SK-N-MC (cell line): ENCODE data around the gene INSIG1.

Source experiments
- EZH2 ChIP-seq: fragments of 200-600 bp; sonication (generic); IDR thresholded peaks from one replicate; pipeline ENCODE4 v1.6.1; 2017; ENCODE audit warnings: antibody characterized with exemption
- FOXP2 ChIP-seq: optimal IDR thresholded peaks from 2 replicates; pipeline ENCODE3; 2011; ENCODE audit warnings: mild to moderate bottlenecking, moderate library complexity; ENCODE audit not compliant: insufficient read depth; ENCODE audit errors: extremely low read length, control extremely low read depth
- POLR2AphosphoS5 ChIP-seq: IDR thresholded peaks from 2 replicates; pipeline ENCODE4 v1.6.1; 2012; ENCODE audit warnings: mild to moderate bottlenecking, low read depth, low read length, borderline replicate concordance

DNA sequence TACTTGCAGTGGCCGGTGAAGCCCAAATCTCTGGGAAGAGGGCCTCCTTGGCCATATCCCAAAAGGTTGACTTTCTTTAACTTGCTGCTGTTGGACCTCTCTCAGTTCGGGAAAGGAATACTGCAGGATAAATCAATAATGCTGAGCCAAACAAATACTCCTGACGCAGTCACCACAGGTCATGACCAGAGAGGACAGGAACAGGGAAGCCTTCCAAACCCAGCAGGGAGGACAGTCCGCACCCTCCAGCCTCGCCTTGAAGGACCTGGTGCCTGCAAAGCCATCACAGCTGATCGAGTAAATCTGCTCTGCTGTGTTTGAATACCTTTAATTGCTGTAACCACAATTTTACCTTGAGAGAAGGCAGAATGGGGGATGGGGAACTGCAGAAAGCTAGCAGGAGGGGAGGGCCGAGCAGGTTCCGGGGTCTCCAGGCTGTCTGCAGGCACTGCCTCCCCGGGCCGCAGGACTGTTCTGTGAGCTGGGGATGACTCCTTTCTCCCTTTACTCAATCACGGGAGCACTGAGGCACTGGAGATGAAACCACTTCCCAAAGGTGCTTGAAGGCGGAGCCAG lies 20.8 kb upstream of the INSIG1 start:
- TF ChIP-seq POLR2AphosphoS5 (no peak), FOXP2 (no peak), EZH2 (no peak)
